HPDE6-E6E7 (cell line): Measurements from ENCODE around the gene GLDN.

Source experiments
- DNase-seq: peaks from one replicate; pipeline ENCODE4 v3.0.0; 2011; ENCODE audit warnings: missing footprints; ENCODE audit errors: extremely low spot score

The GLDN gene

DNA sequence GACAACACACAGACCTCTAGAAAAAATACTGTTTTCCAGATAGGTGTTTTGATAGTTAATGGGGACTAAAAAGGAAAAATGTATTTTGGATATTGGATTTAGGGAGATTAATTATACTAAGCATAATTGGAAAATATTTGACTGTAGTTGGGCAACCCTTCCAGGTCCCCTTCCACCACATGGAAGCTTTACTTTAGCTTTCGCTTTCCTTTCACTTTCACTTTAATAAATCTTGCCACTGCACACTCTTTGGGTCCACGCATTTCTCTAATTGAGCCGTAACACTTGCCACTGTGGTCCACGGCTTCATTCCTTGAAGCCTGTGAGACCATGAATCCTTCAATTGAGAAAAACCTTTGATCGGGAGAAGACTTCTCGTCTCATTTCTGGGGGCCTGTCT, 15.5 kb downstream of the GLDN start:
- no peak for DNase-seq

GRCh38 chr15:51359981-51360380, 18.5 kb downstream of the GLDN start:
- no peak for DNase-seq

DNA sequence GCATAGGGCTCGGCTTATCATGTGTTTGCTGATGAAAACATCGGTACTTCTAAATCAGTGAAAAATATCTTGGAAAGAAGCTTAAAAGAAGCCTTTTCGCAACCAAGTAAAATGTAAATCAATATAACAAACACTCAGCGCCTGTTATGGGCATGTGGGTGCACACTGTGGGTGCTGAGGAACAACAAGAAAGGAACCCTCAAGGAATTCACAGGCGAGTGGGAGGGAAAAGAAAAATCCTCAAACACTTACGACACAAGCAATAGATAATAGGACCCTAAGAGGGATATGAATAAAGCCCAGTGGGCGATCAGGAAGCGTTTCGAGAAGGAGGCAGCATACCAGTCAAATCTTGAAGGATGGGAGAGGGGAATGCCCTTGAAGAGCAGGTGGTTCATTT, 21.9 kb downstream of the GLDN start:
- DNase-seq: no peak

GRCh38 chr15:51365417-51365816, 24.0 kb downstream of the GLDN start:
- DNase-seq: no peak

- DNase-seq: no peak
These were observed 24.6 kb downstream of the GLDN start for GRCh38 chr15:51366071-51366470.

- DNase-seq: no peak
These were observed 25.5 kb downstream of the GLDN start for GRCh38 chr15:51366920-51367319.

DNA sequence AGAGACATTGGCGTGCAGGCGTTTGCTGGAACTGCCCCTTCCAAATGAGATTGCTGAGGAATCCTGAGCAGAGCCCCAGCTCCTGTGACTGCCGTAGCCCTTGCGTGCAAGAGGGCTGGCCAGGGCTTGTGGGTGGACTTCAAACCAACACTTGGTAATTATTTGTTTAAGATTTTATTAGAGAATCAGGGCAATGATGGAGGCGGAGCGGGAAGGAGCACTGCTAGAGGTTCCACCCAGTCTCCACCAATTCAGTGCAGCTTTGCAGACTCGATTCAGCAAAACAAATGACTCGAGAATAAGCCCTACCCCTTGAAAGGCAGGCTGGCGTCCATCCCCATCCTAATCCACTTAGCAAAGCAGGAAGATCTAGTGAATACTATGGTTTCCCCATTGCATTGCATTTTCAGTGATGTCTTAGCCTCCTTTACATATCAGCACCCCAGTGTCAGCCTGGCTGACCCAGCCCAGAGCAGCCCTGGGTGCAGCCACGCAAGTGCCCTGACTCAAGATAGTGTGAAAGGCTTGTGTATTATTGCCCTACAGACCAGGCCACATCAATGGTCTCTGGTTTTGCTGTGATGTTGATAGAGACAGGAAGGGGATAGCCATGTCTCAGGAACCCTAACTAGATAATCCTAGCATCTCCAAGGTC, 26.0 kb downstream of the GLDN start:
- no peak for DNase-seq

DNA sequence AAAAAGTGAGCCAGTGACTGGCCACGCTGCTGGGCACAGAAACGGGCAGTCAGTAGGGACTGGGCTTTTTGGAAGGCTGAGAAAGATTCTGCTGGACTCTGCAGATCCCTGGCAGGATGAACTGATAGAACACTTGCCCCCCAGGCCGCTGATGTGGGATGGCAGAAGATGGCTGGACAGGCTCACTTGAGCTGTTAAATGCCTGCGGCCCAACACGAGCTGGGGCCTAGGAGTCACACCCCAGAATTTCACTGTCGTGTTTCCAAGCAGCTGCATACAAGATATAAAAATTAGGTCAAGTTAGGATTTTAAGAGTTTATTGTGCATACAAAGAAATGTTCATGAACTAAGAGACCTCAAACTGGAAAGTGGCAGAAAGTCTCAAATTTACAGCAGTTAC, 26.9 kb downstream of the GLDN start:
- no peak for DNase-seq

DNA sequence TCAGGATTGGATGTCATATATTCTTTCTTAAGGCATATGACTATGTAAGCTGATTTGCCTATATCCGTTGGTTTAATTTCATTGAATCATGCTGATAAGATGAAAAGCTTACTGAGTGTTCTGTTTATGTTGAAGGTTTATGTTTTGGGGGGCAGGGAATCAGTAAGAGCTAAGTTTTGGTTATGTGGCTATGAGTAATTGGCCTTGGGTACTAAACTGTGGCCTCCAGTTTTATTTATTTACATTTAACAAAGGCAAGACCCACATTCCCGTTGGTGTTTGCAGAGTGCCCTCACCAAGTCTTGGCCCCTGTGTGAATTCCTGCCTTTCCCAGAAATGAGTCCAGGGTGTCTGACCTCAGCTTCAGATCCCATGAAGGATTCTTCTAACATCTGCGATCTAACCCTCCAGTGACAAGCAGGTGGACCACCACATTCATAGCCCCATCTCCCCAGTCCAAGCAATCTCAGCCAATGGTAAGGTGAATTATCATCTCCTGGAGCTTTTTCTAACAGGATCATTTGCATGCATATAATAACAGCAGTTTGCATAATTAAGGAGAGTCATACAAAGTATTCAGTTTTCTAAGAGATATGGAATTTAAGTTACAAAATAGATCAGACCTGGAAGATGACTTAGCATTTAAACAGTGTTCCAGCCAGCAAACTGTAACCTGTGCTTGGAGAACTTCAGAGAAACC, 27.4 kb downstream of the GLDN start:
- DNase-seq: no peak

- no peak for DNase-seq
These were observed 28.0 kb downstream of the GLDN start for GRCh38 chr15:51369451-51369761.

- no peak for DNase-seq
These were observed 29.8 kb downstream of the GLDN start for GRCh38 chr15:51371266-51371665.

GRCh38 chr15:51374131-51374530, 32.7 kb downstream of the GLDN start:
- DNase-seq: no peak

GRCh38 chr15:51375966-51376640, 34.6 kb downstream of the GLDN start:
- no peak for DNase-seq

GRCh38 chr15:51377038-51377786, 35.8 kb downstream of the GLDN start:
- DNase-seq: no peak

- no peak for DNase-seq
These were observed 37.0 kb downstream of the GLDN start for GRCh38 chr15:51378406-51378805.

DNA sequence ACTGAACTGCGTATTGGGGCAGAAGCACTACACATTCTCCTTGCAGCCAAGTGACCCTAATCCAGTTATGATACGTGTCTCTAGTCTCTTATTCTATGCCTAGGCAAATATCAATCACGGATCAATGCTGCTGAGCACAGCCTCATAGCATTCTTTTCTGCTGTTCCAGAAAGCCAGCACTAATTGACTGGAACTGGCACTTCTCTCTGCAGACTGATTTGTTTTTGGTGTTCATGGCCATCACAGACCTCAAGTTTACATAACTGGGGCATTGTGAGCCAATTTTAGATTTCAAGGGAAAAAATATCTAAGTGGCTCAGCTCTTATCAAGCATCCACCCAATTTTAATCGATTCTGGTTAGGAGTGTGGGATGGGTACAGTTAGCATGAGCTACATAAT, 37.9 kb downstream of the GLDN start:
- DNase-seq: no peak

DNA sequence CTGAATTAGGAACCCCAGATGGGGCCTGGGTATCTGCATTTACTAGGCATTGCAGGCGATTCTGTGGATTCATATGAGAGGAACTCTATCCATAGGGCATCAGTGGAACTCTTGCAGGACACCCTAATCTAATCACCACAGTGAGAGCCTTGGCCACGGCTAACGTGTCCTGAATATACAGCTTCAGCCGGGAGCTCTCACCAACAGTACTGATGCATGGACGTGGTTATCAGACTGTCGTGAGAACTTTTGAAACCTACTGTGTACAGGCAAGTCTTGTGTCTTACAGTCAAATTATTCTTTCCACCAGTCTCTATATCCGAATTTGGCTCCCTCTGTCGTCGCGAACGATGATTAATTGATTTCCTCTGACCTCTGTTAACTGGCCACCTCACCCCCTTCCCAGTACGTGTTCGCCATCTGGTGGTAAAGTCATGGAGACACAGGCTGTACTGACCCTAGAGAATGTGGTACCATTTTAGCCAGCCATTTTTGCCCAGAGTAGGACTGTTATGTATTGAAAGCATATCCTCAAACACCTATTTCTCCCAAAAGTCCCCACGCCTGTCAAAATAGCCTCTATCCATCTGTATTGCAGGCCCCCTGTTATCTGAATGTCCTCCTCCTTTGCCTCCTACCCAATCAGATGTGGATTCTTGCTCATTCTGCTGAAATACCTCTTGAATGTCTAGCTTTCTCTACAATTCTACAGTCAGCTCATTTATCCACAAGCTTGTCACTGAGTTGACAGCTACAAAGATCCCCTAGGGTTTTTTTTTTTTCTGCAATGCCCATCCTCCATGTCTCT, 39.7 kb downstream of the GLDN start:
- peak; percentile 67 for DNase-seq

GRCh38 chr15:51382787-51383186, 41.3 kb downstream of the GLDN start:
- peak; percentile 45 for DNase-seq

DNA sequence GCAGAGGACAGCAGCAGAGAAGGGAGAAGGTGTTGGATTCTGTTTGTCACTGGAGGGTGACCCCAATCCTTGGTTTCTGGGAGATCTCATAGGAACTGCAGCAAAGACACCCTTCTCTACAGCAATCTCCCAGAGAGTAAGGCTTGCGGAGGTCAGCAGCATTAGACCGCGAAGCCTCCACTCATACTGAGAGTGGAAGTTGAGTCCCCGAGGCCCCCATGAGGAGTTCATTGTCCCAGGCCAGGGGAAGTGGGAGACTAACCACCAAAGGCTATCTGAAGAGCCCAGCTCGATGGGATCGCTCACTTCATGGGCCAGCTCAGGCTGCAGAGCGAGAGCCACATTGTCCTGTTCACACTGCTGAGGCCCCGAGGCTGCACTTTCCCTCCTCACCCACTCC, 44.6 kb downstream of the GLDN start:
- no peak for DNase-seq

DNA sequence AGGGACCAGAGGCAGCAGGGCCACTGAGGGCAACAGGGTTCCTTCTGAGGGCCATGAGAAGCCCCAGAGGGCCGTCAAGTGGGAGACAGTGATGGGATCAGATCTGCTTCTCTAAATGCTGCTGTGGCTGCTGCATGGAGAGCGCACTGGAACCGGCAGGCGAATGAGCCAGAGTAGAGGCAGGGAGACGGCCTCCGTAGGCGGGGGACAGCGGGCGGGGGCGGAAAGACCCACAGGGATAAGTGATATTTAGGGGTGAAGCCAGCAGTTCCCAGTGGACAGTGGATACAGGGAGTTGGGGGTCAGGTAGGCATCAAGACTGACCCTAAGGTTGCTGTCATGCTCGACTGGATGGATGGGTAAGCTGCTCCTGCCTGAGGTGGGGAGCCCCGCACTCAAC, 45.0 kb downstream of the GLDN start:
- no peak for DNase-seq

GRCh38 chr15:51386960-51387698, 45.7 kb downstream of the GLDN start:
- no peak for DNase-seq
